ENCODE results near the gene PRKN. TPM values are rescaled to one million over a fixed set of nuclear protein-coding genes. Genes with fewer than 3 reads are reported as not detected.

PRKN gene
- total and polyA plus RNA-seq, 9 of the 15 experiments (the other 6 are each of a cell fraction or from before 2014, with no cell fraction given), result 0.03 to 0.96 (median 0.15) TPM; not detected in 2

DNA sequence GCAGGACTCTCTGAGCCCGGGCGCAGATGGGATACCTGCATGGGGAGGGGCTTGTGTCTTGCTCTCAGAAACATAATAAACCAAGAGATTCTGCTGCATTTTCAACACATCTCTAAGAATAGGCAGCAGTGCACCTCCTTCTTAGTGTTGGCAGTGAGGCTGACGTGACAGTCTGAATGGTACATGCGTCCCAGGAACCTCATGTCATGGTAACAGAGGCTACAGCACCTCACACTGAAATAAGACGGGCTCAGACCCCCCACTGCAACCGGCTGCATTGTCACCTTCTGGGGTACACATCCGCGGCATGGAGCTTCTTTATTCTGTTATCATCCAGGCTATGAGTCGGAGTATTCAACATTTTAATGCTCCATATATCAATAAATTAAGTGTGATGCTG, 1056.4 kb downstream of the PRKN start (continued):
- TF ChIP-seq CEBPG (CRISPR knock-in tag; IDR thresholded peaks at IDR 0.05), result no peak
- TF ChIP-seq CEBPG (tag; conservative IDR thresholded peaks at IDR 0.05 in 1 of 2, IDR thresholded peaks at IDR 0.05 in 1 of 2), result no peak

- POLR2A ChIA-PET, result interaction anchor here (0.6 to 0.7 kb wide), 3 partner anchors 10 to 1393 kb away, joined by 3 to 4 read pairs (median 3); no protein-coding TSS in a partner anchor
- TF ChIP-seq MAFK (IDR thresholded peaks at IDR 0.05; ENCODE audit: low read length), result no peak
- no peak for TF ChIP-seq RHOXF2B (CRISPR knock-in tag; conservative IDR thresholded peaks at IDR 0.05)
- TF ChIP-seq ZNF668 (CRISPR knock-in tag; IDR thresholded peaks at IDR 0.05), result no peak
- no peak for TF ChIP-seq HIVEP1 (CRISPR knock-in tag; IDR thresholded peaks at IDR 0.05)
- no peak for TF ChIP-seq ZNF212 (CRISPR knock-in tag; IDR thresholded peaks at IDR 0.05)
- TF ChIP-seq GATAD2A (IDR thresholded peaks at IDR 0.05), result no peak
- FAIRE-seq, result no peak
- DNase-seq (ENCODE audit: extremely low read depth in 1 of 4, low spot score in 3 of 4), result no peak
- H3K9ac ChIP-seq (ENCODE audit: insufficient read depth in 1 of 2, low read depth in 2 of 2, low read length in 2 of 2), result no peak overlapping the region
- no peaks in the 10 kb centered on the region for H3K36me3 ChIP-seq (ENCODE audit: control insufficient read depth, insufficient read depth, low read length)
- no peak overlapping the region for H3K27ac ChIP-seq (ENCODE audit: extremely low read depth, low read depth, low read length)
- BruUV-seq (replicated peaks), result no TSS peak
- CTCF ChIA-PET (ENCODE audit: low intra/inter-chr PET ratio), result no interaction called here
- peaks cover 0 to 19% of the 10 kb centered on the region in 2 experiments; a peak in 3 of 5 replicates for H3K27me3 ChIP-seq (ENCODE audit: control insufficient read depth in 2 of 2, insufficient read depth in 2 of 2, low read length in 2 of 2)
- no peak overlapping the region for H2AFZ ChIP-seq (ENCODE audit: low read depth, low read length)
- H3K79me2 ChIP-seq (ENCODE audit: control insufficient read depth, insufficient read depth, low read length), result no peaks in the 10 kb centered on the region
- 0 out of 2 replicates have a peak, but pooled peaks cover 4% of the 10 kb centered on the region for H4K20me1 ChIP-seq (replicated peaks; ENCODE audit: control insufficient read depth, insufficient read depth, low read length)
- H3K4me2 ChIP-seq (ENCODE audit: insufficient read depth, low read length), result no peak overlapping the region
- in situ Hi-C loops (cut with MboI), result no loop called here
- no peak for ATAC-seq
- 0% methylated on average over 2 of the region's 2 CpGs for WGBS (ENCODE audit: insufficient coverage, low coverage, missing lambda C conversion rate)
- intact Hi-C loops (cut with micrococcal nuclease), result no loop called here
- no peaks in the 10 kb centered on the region for H3K9me3 ChIP-seq (replicated peaks; ENCODE audit: control insufficient read depth, insufficient read depth, low read depth, low read length)
- no peak overlapping the region for H3K4me3 ChIP-seq
- H3K9me1 ChIP-seq (ENCODE audit: control insufficient read depth, insufficient read depth, low read length), result no peaks in the 10 kb centered on the region
- no peaks in the 10 kb centered on the region for H3K4me1 ChIP-seq (replicated peaks in 1 of 2; ENCODE audit: control insufficient read depth in 2 of 2, insufficient read depth in 2 of 2, low read length in 2 of 2)
These were observed 1058.9 kb downstream of the PRKN start for GRCh38 chr6:161668665-161669064.
